Measurements from ENCODE around the gene TRABD2B.

TRABD2B gene

DNA sequence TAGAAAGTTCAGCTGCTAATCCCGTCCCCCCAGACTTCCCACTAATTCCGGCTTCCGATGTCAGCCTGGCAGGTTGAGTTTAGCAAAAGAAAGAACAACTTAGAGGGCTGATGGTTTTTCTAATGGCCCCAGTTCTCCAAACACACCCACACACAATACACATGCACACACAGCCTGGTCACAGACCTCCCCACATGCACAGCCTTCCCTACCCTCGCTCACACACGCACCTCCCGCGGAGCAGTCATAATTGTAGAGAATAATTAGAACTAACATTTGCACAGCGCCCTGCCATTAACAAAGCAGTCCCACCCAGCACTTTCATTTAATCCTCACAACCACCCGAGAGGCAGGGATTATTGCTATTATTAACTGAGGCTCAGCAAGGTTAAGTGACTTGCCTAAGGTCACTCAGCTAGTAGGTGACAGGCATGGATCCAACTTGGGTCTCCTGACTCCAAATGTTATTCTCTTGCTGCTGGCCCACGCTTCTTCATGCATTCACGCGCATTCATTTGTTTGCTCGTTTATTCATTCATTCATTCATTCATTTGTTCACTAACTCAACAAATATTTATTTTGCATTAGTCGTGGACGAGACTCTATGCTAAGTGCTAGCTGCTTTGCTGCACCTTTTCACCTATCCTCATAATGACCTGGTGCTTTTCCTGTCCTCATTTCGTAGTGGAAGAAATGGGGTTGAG, 284.4 kb downstream of the TRABD2B start:
- TF ChIP-seq, protein P1, sequence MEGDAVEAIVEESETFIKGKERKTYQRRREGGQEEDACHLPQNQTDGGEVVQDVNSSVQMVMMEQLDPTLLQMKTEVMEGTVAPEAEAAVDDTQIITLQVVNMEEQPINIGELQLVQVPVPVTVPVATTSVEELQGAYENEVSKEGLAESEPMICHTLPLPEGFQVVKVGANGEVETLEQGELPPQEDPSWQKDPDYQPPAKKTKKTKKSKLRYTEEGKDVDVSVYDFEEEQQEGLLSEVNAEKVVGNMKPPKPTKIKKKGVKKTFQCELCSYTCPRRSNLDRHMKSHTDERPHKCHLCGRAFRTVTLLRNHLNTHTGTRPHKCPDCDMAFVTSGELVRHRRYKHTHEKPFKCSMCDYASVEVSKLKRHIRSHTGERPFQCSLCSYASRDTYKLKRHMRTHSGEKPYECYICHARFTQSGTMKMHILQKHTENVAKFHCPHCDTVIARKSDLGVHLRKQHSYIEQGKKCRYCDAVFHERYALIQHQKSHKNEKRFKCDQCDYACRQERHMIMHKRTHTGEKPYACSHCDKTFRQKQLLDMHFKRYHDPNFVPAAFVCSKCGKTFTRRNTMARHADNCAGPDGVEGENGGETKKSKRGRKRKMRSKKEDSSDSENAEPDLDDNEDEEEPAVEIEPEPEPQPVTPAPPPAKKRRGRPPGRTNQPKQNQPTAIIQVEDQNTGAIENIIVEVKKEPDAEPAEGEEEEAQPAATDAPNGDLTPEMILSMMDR (IDR thresholded peaks at IDR 0.05; ENCODE audit: insufficient read depth, low read depth, low read length, missing control alignments), result no peak
- no peak for DNase-seq (ENCODE audit: low read depth)
- no peak overlapping the region for H3K4me3 ChIP-seq (ENCODE audit: low read length)

DNA sequence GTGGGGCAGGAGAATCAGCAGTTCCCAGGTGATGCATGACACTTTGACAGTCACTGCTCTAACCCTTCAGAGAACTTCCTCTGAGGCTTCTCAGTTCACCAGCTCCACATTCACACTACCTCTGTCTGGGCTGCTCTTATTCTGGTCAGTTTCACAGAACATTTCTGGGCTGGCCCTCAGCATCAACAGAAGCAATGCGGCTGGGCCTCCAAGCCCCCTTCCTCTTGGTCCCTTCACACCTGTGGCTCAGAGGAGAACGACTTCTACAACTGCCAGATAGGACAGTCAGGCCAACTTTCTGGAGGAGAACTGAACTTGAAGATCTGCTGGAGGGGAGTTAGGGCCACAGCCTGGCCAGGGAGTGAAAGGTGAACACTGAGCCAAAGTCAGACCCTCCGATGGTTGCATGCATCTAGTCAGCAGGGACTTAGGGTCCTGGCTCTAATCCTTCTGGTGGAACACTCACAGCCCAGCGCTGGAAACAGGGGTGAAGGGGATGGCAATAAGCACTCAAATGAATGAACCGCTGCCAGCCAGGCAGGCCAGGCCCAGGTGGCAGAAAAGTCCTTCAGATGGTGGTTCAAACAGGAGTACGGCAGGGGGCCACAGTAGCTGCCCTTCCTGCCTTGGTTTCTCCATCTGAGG, 285.2 kb downstream of the TRABD2B start:
- no peak for DNase-seq (ENCODE audit: low read depth)

DNA sequence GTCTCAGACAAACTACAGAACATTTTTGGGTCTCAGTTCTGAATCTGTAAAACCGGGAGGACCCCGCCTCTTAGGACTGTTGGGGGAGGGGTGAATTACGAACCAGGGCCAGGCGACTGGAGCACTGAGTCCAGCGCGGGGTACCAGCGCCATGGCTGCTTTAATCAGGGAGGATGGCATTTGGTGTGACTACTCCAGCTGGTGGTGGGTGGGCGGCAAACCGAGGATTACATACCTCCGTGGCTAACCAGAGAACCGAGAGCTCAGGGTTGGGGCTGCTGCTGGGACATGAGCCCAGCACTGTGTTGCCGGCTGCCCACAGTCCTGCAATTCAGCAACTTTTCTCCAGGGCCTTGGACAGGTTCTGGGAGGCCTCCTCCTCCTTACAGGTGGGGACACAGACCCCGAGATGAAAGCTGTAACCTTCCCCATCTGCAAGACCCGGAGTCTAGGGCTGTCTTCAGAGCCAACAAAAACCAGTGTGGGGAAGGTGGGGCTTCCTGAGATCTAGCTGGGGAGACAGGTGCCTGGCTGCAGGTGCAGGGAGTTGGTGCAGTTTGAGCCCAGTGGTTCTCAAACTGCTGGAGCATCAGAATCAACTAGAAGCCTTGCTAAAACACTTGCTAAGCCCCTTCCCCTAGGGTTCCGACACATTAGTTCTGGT, 285.9 kb downstream of the TRABD2B start:
- DNase-seq (ENCODE audit: low read depth), result no peak
- TF ChIP-seq, protein P1 (IDR thresholded peaks at IDR 0.05; ENCODE audit: insufficient read depth, low read depth, low read length, missing control alignments), result no peak
- H3K4me3 ChIP-seq (ENCODE audit: low read length), result no peak overlapping the region

More for the DNA sequence above, 285.2 kb downstream of the TRABD2B start:
- no peak overlapping the region for H3K4me3 ChIP-seq (ENCODE audit: low read length)
- TF ChIP-seq, protein P1 (IDR thresholded peaks at IDR 0.05; ENCODE audit: insufficient read depth, low read depth, low read length, missing control alignments), result no peak
